ENCODE measurements around the gene LPIN1. TPM values are rescaled to one million over a fixed set of nuclear protein-coding genes. Genes with fewer than 3 reads are reported as not detected.

LPIN1 gene
- total RNA-seq, 1 experiment from 2014 or later, result 4.4 TPM

DNA sequence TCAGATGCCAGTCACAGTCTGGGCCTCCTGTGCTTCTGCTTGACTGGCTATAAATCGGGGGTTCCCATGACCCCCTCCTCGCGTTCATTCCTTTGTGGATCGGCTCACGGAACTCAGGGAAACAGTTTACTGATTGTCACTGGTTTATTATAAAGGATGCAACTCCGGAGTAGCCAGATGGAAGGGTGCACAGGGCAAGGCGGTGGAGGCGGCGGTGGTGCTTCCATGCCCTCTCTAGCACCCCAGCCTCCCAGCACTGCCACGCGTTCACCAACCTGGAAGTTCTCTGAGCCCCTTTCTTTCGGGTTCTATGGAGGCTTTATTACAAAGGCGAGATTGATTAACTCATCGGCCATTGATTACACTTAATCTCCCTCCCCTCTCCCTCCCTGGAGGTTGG lies 15.6 kb downstream of the LPIN1 start:
- H3K27me3 Mint-ChIP-seq (ENCODE audit: low read depth), result no peaks in the 10 kb centered on the region; the same call in 1 of the 2 replicates
- H3K9ac ChIP-seq (ENCODE audit: extremely low read depth, insufficient read length, low read length), result no peak overlapping the region
- no peak overlapping the region for H2BK15ac ChIP-seq (ENCODE audit: low read depth, low read length)
- no peak for DNase-seq
- H3K14ac ChIP-seq (ENCODE audit: insufficient read depth, low read length), result no peak overlapping the region
- no peak overlapping the region for H3K4me2 ChIP-seq (ENCODE audit: insufficient read depth, insufficient read length, low read length)
- no peaks in the 10 kb centered on the region for H3K27me3 ChIP-seq (ENCODE audit: insufficient read depth, low read length)
- TF ChIP-seq, protein P1, sequence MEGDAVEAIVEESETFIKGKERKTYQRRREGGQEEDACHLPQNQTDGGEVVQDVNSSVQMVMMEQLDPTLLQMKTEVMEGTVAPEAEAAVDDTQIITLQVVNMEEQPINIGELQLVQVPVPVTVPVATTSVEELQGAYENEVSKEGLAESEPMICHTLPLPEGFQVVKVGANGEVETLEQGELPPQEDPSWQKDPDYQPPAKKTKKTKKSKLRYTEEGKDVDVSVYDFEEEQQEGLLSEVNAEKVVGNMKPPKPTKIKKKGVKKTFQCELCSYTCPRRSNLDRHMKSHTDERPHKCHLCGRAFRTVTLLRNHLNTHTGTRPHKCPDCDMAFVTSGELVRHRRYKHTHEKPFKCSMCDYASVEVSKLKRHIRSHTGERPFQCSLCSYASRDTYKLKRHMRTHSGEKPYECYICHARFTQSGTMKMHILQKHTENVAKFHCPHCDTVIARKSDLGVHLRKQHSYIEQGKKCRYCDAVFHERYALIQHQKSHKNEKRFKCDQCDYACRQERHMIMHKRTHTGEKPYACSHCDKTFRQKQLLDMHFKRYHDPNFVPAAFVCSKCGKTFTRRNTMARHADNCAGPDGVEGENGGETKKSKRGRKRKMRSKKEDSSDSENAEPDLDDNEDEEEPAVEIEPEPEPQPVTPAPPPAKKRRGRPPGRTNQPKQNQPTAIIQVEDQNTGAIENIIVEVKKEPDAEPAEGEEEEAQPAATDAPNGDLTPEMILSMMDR (conservative IDR thresholded peaks at IDR 0.05), result no peak
- no peak overlapping the region for H2BK120ac ChIP-seq (ENCODE audit: low read depth, low read length, poor library complexity, severe bottlenecking)
- no peak overlapping the region for H2AK5ac ChIP-seq (ENCODE audit: insufficient read length, low read length)
- no peak overlapping the region for H4K91ac ChIP-seq (ENCODE audit: insufficient read length, low read depth, low read length)
- H3K9me3 Mint-ChIP-seq, result peaks cover 17 to 21% of the 10 kb centered on the region in 2 experiments
- no peak overlapping the region for H3K56ac ChIP-seq (ENCODE audit: insufficient read length, low read depth, low read length)
- H3K4me1 Mint-ChIP-seq, result peaks cover 9 to 27% of the 10 kb centered on the region in 2 experiments
- no peaks in the 10 kb centered on the region for H3K79me1 ChIP-seq (ENCODE audit: insufficient read depth, low read depth, low read length, poor library complexity, severe bottlenecking)
- H3K4me1 ChIP-seq (ENCODE audit: insufficient read depth, low read length), result no peaks in the 10 kb centered on the region
- H3K9me3 ChIP-seq (ENCODE audit: control insufficient read depth, low read depth, low read length), result no peaks in the 10 kb centered on the region
- no peak overlapping the region for H3T11ph ChIP-seq (ENCODE audit: low read length)
- H3K27ac Mint-ChIP-seq, result no peak overlapping the region; a peak in 1 of 7 replicates
- H3K18ac ChIP-seq (ENCODE audit: insufficient read length, low read depth, low read length), result no peak overlapping the region
- no peak overlapping the region for H3K23ac ChIP-seq (ENCODE audit: insufficient read length, low read depth, low read length)
- H3K4me3 Mint-ChIP-seq, result no peak overlapping the region
- no peak overlapping the region for H2BK5ac ChIP-seq (ENCODE audit: insufficient read length, low read length)
- H2BK12ac ChIP-seq (ENCODE audit: insufficient read length, low read depth, low read length), result no peak overlapping the region
- H3K4ac ChIP-seq (ENCODE audit: low read depth, low read length), result no peak overlapping the region
- no peak overlapping the region for H2BK20ac ChIP-seq (ENCODE audit: low read depth, low read length, poor library complexity, severe bottlenecking)
- WGBS (ENCODE audit: extremely low coverage, insufficient read length, low lambda C conversion rate), result no CpG with 5 or more reads among the region's 14 CpGs
- peaks cover 32 to 50% (median 45%) of the 10 kb centered on the region in 3 experiments for H3K36me3 Mint-ChIP-seq (ENCODE audit: insufficient read depth in 1 of 3, low read depth in 3 of 3)
- no peak overlapping the region for H2AFZ ChIP-seq (ENCODE audit: low read length)
- no peaks in the 10 kb centered on the region for H4K20me1 ChIP-seq (ENCODE audit: control insufficient read depth, insufficient read depth, insufficient read length)
- no peak overlapping the region for H4K5ac ChIP-seq (ENCODE audit: insufficient read length, low read depth, low read length)
- H3K79me2 ChIP-seq (ENCODE audit: insufficient read depth, low read length), result no peaks in the 10 kb centered on the region
- no peak overlapping the region for H3K27ac ChIP-seq (ENCODE audit: insufficient read length, low read depth, low read length)
- no peak overlapping the region for H4K8ac ChIP-seq (replicated peaks; ENCODE audit: insufficient read length, low read depth, low read length)
- no peaks in the 10 kb centered on the region for H3K23me2 ChIP-seq (ENCODE audit: insufficient read length, low read depth, low read length, poor library complexity, severe bottlenecking)

All from H9 (cell line).